A673 (cell line): ENCODE measurements around the gene CAMK1.

Experiments
- EZH2 ChIP-seq: fragments of 200-600 bp; sonication (generic); IDR thresholded peaks from 2 replicates; pipeline ENCODE4 v1.6.1; 2017; ENCODE audit warnings: borderline replicate concordance, low read depth, mild to moderate bottlenecking, mixed read lengths, antibody characterized with exemption, low read length; ENCODE audit not compliant: poor library complexity, severe bottlenecking
- TF ChIP-seq, protein P1 (sequence below): fragments of 300-800, 200-600 bp; sonication (generic); conservative IDR thresholded peaks from 2 replicates; pipeline ENCODE4 v1.5.1; 2017; ENCODE audit warnings: low read depth, mild to moderate bottlenecking, antibody characterized with exemption, low read length, moderate library complexity, mixed read lengths

DNA sequence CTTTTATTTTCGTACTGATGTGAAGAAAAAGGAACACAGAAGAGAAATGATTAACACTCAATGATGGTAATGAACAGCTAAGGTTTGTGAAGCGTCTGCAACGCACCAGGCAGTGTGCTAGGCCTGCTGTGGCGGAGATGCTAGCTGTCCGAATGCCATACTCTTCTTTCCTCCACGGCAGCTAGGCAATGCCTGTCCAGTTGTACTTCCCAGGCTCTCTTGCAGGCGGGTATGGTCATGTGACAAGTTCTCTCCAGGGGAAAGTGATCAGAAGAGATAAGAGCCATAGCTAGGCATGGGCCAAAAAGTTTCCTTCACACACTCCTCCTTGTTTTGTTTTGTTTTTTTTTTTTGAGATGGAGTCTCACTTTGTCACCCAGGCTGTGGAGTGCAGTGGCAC lies 15.9 kb upstream of the CAMK1 start:
- TF ChIP-seq, protein P1, sequence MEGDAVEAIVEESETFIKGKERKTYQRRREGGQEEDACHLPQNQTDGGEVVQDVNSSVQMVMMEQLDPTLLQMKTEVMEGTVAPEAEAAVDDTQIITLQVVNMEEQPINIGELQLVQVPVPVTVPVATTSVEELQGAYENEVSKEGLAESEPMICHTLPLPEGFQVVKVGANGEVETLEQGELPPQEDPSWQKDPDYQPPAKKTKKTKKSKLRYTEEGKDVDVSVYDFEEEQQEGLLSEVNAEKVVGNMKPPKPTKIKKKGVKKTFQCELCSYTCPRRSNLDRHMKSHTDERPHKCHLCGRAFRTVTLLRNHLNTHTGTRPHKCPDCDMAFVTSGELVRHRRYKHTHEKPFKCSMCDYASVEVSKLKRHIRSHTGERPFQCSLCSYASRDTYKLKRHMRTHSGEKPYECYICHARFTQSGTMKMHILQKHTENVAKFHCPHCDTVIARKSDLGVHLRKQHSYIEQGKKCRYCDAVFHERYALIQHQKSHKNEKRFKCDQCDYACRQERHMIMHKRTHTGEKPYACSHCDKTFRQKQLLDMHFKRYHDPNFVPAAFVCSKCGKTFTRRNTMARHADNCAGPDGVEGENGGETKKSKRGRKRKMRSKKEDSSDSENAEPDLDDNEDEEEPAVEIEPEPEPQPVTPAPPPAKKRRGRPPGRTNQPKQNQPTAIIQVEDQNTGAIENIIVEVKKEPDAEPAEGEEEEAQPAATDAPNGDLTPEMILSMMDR: no peak
- TF ChIP-seq EZH2: no peak
